ENCODE data around the gene B3GNT4. TPM values are rescaled to one million over a fixed set of nuclear protein-coding genes. Genes with fewer than 3 reads are reported as not detected.

Gene B3GNT4
- total RNA-seq, 1 donor from 2014 or later, result 0.91 TPM

GRCh38 chr12:122183588-122183940 is 19.9 kb upstream of the B3GNT4 start:
- Mint-ChIP-seq H3K9me3 (ENCODE audit: low read depth) (no peaks in the 10 kb centered on the region), H3K4me3 (ENCODE audit: low read depth) (peak overlapping the region; percentile 74), H3K4me1 (ENCODE audit: low read depth) (no peaks in the 10 kb centered on the region), H3K36me3 (ENCODE audit: insufficient read depth) (no peaks in the 10 kb centered on the region), H3K27ac (no peak overlapping the region), H3K27me3 (peaks cover 8% of the 10 kb centered on the region)
- no peak for DNase-seq (ENCODE audit: low spot score, unreplicated experiment)
- TF ChIP-seq CTCF (IDR thresholded peaks at IDR 0.05; ENCODE audit: unreplicated experiment), result no peak

- H3K27me3 Mint-ChIP-seq, result peaks cover 8% of the 10 kb centered on the region
- peak overlapping the region; percentile 74 for H3K4me3 Mint-ChIP-seq (ENCODE audit: low read depth)
- no peak overlapping the region for H3K27ac Mint-ChIP-seq
These were observed 19.0 kb upstream of the B3GNT4 start for GRCh38 chr12:122184517-122184916.

GRCh38 chr12:122185079-122185478 is 18.4 kb upstream of the B3GNT4 start:
- no peak for TF ChIP-seq CTCF (IDR thresholded peaks at IDR 0.05; ENCODE audit: unreplicated experiment)
- no peak overlapping the region for H3K4me3 Mint-ChIP-seq (ENCODE audit: low read depth)
- peaks cover 6% of the 10 kb centered on the region for H3K27me3 Mint-ChIP-seq
- H3K27ac Mint-ChIP-seq, result no peak overlapping the region
- no peaks in the 10 kb centered on the region for H3K4me1 Mint-ChIP-seq (ENCODE audit: low read depth)
- H3K36me3 Mint-ChIP-seq (ENCODE audit: insufficient read depth), result no peaks in the 10 kb centered on the region
- H3K9me3 Mint-ChIP-seq (ENCODE audit: low read depth), result no peaks in the 10 kb centered on the region
- no peak for DNase-seq (ENCODE audit: low spot score, unreplicated experiment)

More at GRCh38 chr12:122184517-122184916, 19.0 kb upstream of the B3GNT4 start:
- Mint-ChIP-seq H3K36me3 (ENCODE audit: insufficient read depth) (no peaks in the 10 kb centered on the region), H3K9me3 (ENCODE audit: low read depth) (no peaks in the 10 kb centered on the region), H3K4me1 (ENCODE audit: low read depth) (no peaks in the 10 kb centered on the region)
- DNase-seq (ENCODE audit: low spot score, unreplicated experiment), result no peak
- no peak for TF ChIP-seq CTCF (IDR thresholded peaks at IDR 0.05; ENCODE audit: unreplicated experiment)

- no peak overlapping the region for H3K27ac Mint-ChIP-seq
- DNase-seq (ENCODE audit: low spot score, unreplicated experiment), result no peak
- peaks cover 6% of the 10 kb centered on the region for H3K27me3 Mint-ChIP-seq
- H3K36me3 Mint-ChIP-seq (ENCODE audit: insufficient read depth), result no peaks in the 10 kb centered on the region
- TF ChIP-seq CTCF (IDR thresholded peaks at IDR 0.05; ENCODE audit: unreplicated experiment), result no peak
- H3K4me1 Mint-ChIP-seq (ENCODE audit: low read depth), result no peaks in the 10 kb centered on the region
- no peak overlapping the region for H3K4me3 Mint-ChIP-seq (ENCODE audit: low read depth)
- no peaks in the 10 kb centered on the region for H3K9me3 Mint-ChIP-seq (ENCODE audit: low read depth)
These were observed 17.9 kb upstream of the B3GNT4 start for GRCh38 chr12:122185494-122186082.

- Mint-ChIP-seq H3K36me3 (ENCODE audit: insufficient read depth) (no peaks in the 10 kb centered on the region), H3K27ac (no peak overlapping the region), H3K4me3 (ENCODE audit: low read depth) (no peak overlapping the region), H3K27me3 (peaks cover 7% of the 10 kb centered on the region), H3K4me1 (ENCODE audit: low read depth) (no peaks in the 10 kb centered on the region), H3K9me3 (ENCODE audit: low read depth) (no peaks in the 10 kb centered on the region)
- TF ChIP-seq CTCF (IDR thresholded peaks at IDR 0.05; ENCODE audit: unreplicated experiment), result no peak
- DNase-seq (ENCODE audit: low spot score, unreplicated experiment), result no peak
These were observed 16.0 kb upstream of the B3GNT4 start for GRCh38 chr12:122187466-122187865.

Measured in progenitor cell of endocrine pancreas (in vitro differentiated cells).